HCT116 (cell line): Measurements from ENCODE around the gene TUBA4B. TPM values are rescaled to one million over a fixed set of nuclear protein-coding genes. Genes with fewer than 3 reads are reported as not detected.
A peak's percentile ranks its signal among the peaks of the same experiment; 100 is the strongest.

Experiments used
- ATAC-seq: fragments of 200-7000 bp; cut with Tn5 transposase; 2 replicates; pipeline ENCODE4 v1.9.1; 2020; ENCODE audit warnings: mild to moderate bottlenecking, moderate library complexity
- BruUV-seq: library from RNA; stranded (reverse); fragments of 400-500 nt; replicated peaks from 2 replicates; lab custom pipeline; 2021; lab: Mats Ljungman, UMichigan
- CTCF ChIA-PET: fragments of 300-600 bp; sonication (Branson Sonifier 250); formaldehyde crosslinking; loops from one replicate; lab custom pipeline; 2021; ENCODE audit warnings: antibody characterized with exemption; lab: Charles Lee
- POLR2A ChIA-PET: fragments of 300-600, 350-600 bp; sonication (Branson Sonifier 250); formaldehyde crosslinking; loops from one replicate; lab custom pipeline; 2021; ENCODE audit warnings: antibody characterized with exemption; lab: Charles Lee
- RAD21 ChIA-PET, 2 experiments: fragments of 300-600 bp; sonication (Branson Sonifier 250); formaldehyde crosslinking; loops; one replicate each; lab custom pipeline; 2023; ENCODE audit warnings: low total read pairs in 2 of 2; ENCODE audit not compliant: uncharacterized antibody in 2 of 2, unreplicated experiment in 2 of 2, low non-redundant PET in 1 of 2; lab: Charles Lee
- DNase-seq: peaks from one replicate; pipeline ENCODE4 v3.0.0-alpha.2; 2010; ENCODE audit warnings: low read depth, low spot score
- H2AFZ ChIP-seq: fragments of 200-600 bp; shearing (Covaris generic), sonication (generic); 2 replicates; pipeline ENCODE4 v1.6.1; 2017; ENCODE audit warnings: low read depth, mixed run types, mixed read lengths, antibody characterized with exemption, low read length; ENCODE audit not compliant: poor library complexity, severe bottlenecking
- H3K27ac ChIP-seq: 2 replicates; pipeline ENCODE4 v1.5.1; 2012; ENCODE audit warnings: low read depth, low read length
- H3K27me3 ChIP-seq: fragments of 200-600 bp; sonication (generic); 2 replicates; pipeline ENCODE4 v1.6.1; 2016; ENCODE audit warnings: mixed run types, low read length, mixed read lengths; ENCODE audit not compliant: insufficient read depth
- H3K36me3 ChIP-seq, 2 experiments: fragments of 200-500 bp in 1 of 2; fragments of 200-600 bp in 1 of 2; sonication (Bioruptor generic) in 1 of 2; sonication (generic) in 1 of 2; 2 replicates each; pipeline versions ENCODE4 v1.5.1 to v1.6.1; 2014 to 2016; ENCODE audit warnings: low read length in 2 of 2, inconsistent platforms in 1 of 2, mixed read lengths in 1 of 2, mixed run types in 1 of 2; ENCODE audit not compliant: insufficient read depth in 2 of 2, control insufficient read depth in 1 of 2
- H3K4me1 ChIP-seq, 2 experiments: fragments of 200-600 bp in 1 of 2; sonication (generic) in 1 of 2; 2 replicates each; pipeline versions ENCODE4 v1.5.1 to v1.6.1; 2012 to 2017; ENCODE audit warnings: low read length in 2 of 2, inconsistent platforms in 1 of 2, mild to moderate bottlenecking in 1 of 2, mixed read lengths in 1 of 2, mixed run types in 1 of 2, moderate library complexity in 1 of 2; ENCODE audit not compliant: insufficient read depth in 2 of 2, control insufficient read depth in 1 of 2
- H3K4me2 ChIP-seq: fragments of 200-600 bp; sonication (generic); 2 replicates; pipeline ENCODE4 v1.6.1; 2017; ENCODE audit warnings: mixed run types, low read length, mixed read lengths
- H3K4me3 ChIP-seq, 2 experiments: fragments of 200-600 bp in 1 of 2; sonication (generic) in 1 of 2; replicated peaks in 1 of 2; 2 replicates each; pipeline ENCODE4 v1.5.1; 2011 to 2016; ENCODE audit warnings: low read length in 2 of 2, control low read depth in 1 of 2, low read depth in 1 of 2, mild to moderate bottlenecking in 1 of 2, mixed read lengths in 1 of 2, mixed run types in 1 of 2
- H3K79me2 ChIP-seq: fragments of 200-600 bp; sonication (generic); 2 replicates; pipeline ENCODE4 v1.6.1; 2017; ENCODE audit warnings: mild to moderate bottlenecking, mixed run types, low read length, moderate library complexity, mixed read lengths; ENCODE audit not compliant: insufficient read depth
- H3K9ac ChIP-seq: fragments of 200-600 bp; sonication (generic); 2 replicates; pipeline ENCODE4 v1.6.1; 2016; ENCODE audit warnings: low read length, mixed read lengths
- H3K9me2 ChIP-seq: fragments of 200-600 bp; sonication (generic), shearing (Covaris generic); 2 replicates; pipeline ENCODE4 v1.6.1; 2017; ENCODE audit warnings: mixed run types, mild to moderate bottlenecking, moderate library complexity; ENCODE audit not compliant: insufficient read depth
- H3K9me3 ChIP-seq, 2 experiments: fragments of 200-500 bp in 1 of 2; fragments of 200-600 bp in 1 of 2; sonication (Bioruptor generic) in 1 of 2; sonication (generic) in 1 of 2; 2 replicates each; pipeline ENCODE4 v1.6.1; 2014 to 2017; ENCODE audit warnings: low read length in 2 of 2, mixed read lengths in 2 of 2, inconsistent platforms in 1 of 2, low read depth in 1 of 2, mild to moderate bottlenecking in 1 of 2, mixed run types in 1 of 2, moderate library complexity in 1 of 2; ENCODE audit not compliant: control insufficient read depth in 1 of 2, insufficient read depth in 1 of 2
- H4K20me1 ChIP-seq: fragments of 200-600 bp; sonication (generic), shearing (Covaris generic); 2 replicates; pipeline ENCODE4 v1.6.1; 2017; ENCODE audit warnings: mixed run types, mild to moderate bottlenecking, moderate library complexity; ENCODE audit not compliant: insufficient read depth
- ATF3 ChIP-seq: IDR thresholded peaks from 2 replicates; pipeline ENCODE4 v1.6.1; 2012
- CEBPB ChIP-seq: IDR thresholded peaks from 2 replicates; pipeline ENCODE4 v1.6.1; 2012; ENCODE audit warnings: low read depth
- EZH2 ChIP-seq: fragments of 200-600 bp; sonication (generic); IDR thresholded peaks from 2 replicates; pipeline ENCODE4 v1.6.1; 2017; ENCODE audit warnings: antibody characterized with exemption, mixed run types
- FOSL1 ChIP-seq: IDR thresholded peaks from 2 replicates; pipeline ENCODE4 v1.6.1; 2012; ENCODE audit warnings: low read depth
- POLR2AphosphoS5 ChIP-seq: IDR thresholded peaks from 2 replicates; pipeline ENCODE4 v1.6.1; 2011; ENCODE audit warnings: mild to moderate bottlenecking, low read depth, low read length, moderate library complexity
- RAD21 ChIP-seq: IDR thresholded peaks from 2 replicates; pipeline ENCODE4 v1.6.1; 2012; ENCODE audit warnings: low read depth, mild to moderate bottlenecking
- REST ChIP-seq: IDR thresholded peaks from 2 replicates; pipeline ENCODE4 v1.6.1; 2012; ENCODE audit warnings: low read depth
- SIN3A ChIP-seq: IDR thresholded peaks from 2 replicates; pipeline ENCODE4 v1.6.1; 2012; ENCODE audit warnings: low read depth
- SP1 ChIP-seq: IDR thresholded peaks from 2 replicates; pipeline ENCODE4 v1.6.1; 2012; ENCODE audit warnings: low read depth
- SRF ChIP-seq: IDR thresholded peaks from 2 replicates; pipeline ENCODE4 v1.6.1; 2012; ENCODE audit warnings: low read depth
- YY1 ChIP-seq: IDR thresholded peaks from 2 replicates; pipeline ENCODE4 v1.6.1; 2011; ENCODE audit warnings: low read length, low read depth, moderate library complexity, mild to moderate bottlenecking; ENCODE audit not compliant: insufficient replicate concordance; ENCODE audit errors: extremely low read depth
- ZBTB33 ChIP-seq: IDR thresholded peaks from 2 replicates; pipeline ENCODE4 v1.6.1; 2011; ENCODE audit warnings: mild to moderate bottlenecking, low read length, moderate library complexity; ENCODE audit not compliant: insufficient replicate concordance; ENCODE audit errors: extremely low read depth
- ZFX ChIP-seq: fragments of 450-650 bp; IDR thresholded peaks from 2 replicates; pipeline ENCODE4 v1.6.1; 2017
- intact Hi-C: fragments of 100-400 bp; cut with micrococcal nuclease; formaldehyde crosslinking; loops from 2 replicates; pipeline ENCODE4 v1.10.0; 2022
- total RNA-seq: library from RNA; stranded (reverse); gene quantifications from one replicate; pipeline ENCODE4 v1.2.1, GENCODE V29; 2021; ENCODE audit not compliant: unreplicated experiment

Gene TUBA4B
- total RNA-seq, 1 experiment from 2014 or later, result not detected

- no peaks in the 10 kb centered on the region for H4K20me1 ChIP-seq
- no peaks in the 10 kb centered on the region for H3K9me2 ChIP-seq
- no peak within 1 kb of the TSS for H2AFZ ChIP-seq
- DNase-seq, result peak; percentile 94
- H3K4me1 ChIP-seq, result peaks cover 30 to 51% of the 10 kb centered on the region in 2 experiments
- peak within 1 kb of the TSS; percentile 59 to 65 for H3K4me3 ChIP-seq
- ATAC-seq, result peak; percentile 85
- H3K27me3 ChIP-seq, result no peaks in the 10 kb centered on the region
- POLR2A ChIA-PET, result interaction anchor here (0.8 to 1.5 kb wide), 7 partner anchors 10 to 122 kb away, joined by 3 to 6 read pairs (median 4); partner anchors contain the start of genes DNPEP, TUBA4A and TUBA4B
- peak; percentile 57 for TF ChIP-seq YY1
- TF ChIP-seq RAD21, result no peak
- no peak for TF ChIP-seq EZH2
- TF ChIP-seq POLR2AphosphoS5, result peak; percentile 89
- TF ChIP-seq REST, result no peak
- TF ChIP-seq SP1, result no peak
- TF ChIP-seq ZFX, result peak; percentile 66
- TF ChIP-seq SRF, result no peak
- TF ChIP-seq CEBPB, result no peak
- no peak for TF ChIP-seq SIN3A
- TF ChIP-seq ZBTB33, result peak; percentile 48
- no peak for TF ChIP-seq ATF3
- no peak for TF ChIP-seq FOSL1
- peak within 1 kb of the TSS; percentile 86 for H3K4me2 ChIP-seq
- no TSS peak for BruUV-seq
- intact Hi-C loops, result loop anchor here (1.0 kb wide), 1 partner anchor 15 kb away; no protein-coding TSS in a partner anchor
- H3K79me2 ChIP-seq, result no peaks in the 10 kb centered on the region
- peak within 1 kb of the TSS; percentile 71 for H3K9ac ChIP-seq
- H3K36me3 ChIP-seq, result no peaks in the 10 kb centered on the region
- CTCF ChIA-PET, result interaction anchor here (0.6 to 4.3 kb wide), 11 partner anchors 8 to 278 kb away, joined by 3 to 71 read pairs (median 3); partner anchors contain the start of genes GLB1L, STK16 and TUBA4A
- RAD21 ChIA-PET, result no interaction called here
- peak within 1 kb of the TSS; percentile 82 for H3K27ac ChIP-seq
- H3K9me3 ChIP-seq, result no peaks in the 10 kb centered on the region
Observed at GRCh38 chr2:219279151-219279915, 26.3 kb downstream of the TUBA4B start, which contains the start of gene DNAJB2. TSS of gene DNAJB2 (plus strand) at chr2:219279366. CDS start at chr2:219279834, 468 bp downstream.
